H1 (cell line): ENCODE results near the gene SSBP3. TPM values are rescaled to one million over a fixed set of nuclear protein-coding genes. Genes with fewer than 3 reads are reported as not detected.

Experiments
- CTCF ChIA-PET: fragments of 300-600 bp; sonication (Branson Sonifier 250); formaldehyde crosslinking; loops from one replicate; lab custom pipeline; 2021; ENCODE audit not compliant: partially characterized antibody; lab: Charles Lee
- POLR2A ChIA-PET: fragments of 300-600 bp; sonication (Branson Sonifier 250); formaldehyde crosslinking; loops from one replicate; lab custom pipeline; 2021; ENCODE audit warnings: inconsistent platforms; ENCODE audit not compliant: partially characterized antibody; lab: Charles Lee
- DNase-seq, 2 experiments: peaks; one replicate each; pipeline versions ENCODE4 v3.0.0 to v3.0.0-alpha.2; 2010 to 2022; ENCODE audit warnings: low spot score in 2 of 2, low read depth in 1 of 2, mixed read lengths in 1 of 2
- FAIRE-seq: peaks from 2 replicates; lab custom pipeline; 2011; peaks lifted over from hg19 to GRCh38; lab: Jason Lieb, UNC
- H2AFZ ChIP-seq: 2 replicates; pipeline ENCODE4 v1.8.1; 2012; ENCODE audit warnings: low read length, inconsistent platforms
- H2AK5ac ChIP-seq: 2 replicates; pipeline ENCODE4 v1.6.1; 2013; ENCODE audit warnings: low read depth, low read length
- H2BK120ac ChIP-seq: replicated peaks from 2 replicates; pipeline ENCODE3; 2013; ENCODE audit warnings: low read depth, low read length, inconsistent platforms
- H2BK12ac ChIP-seq: 2 replicates; pipeline ENCODE4 v1.6.1; 2013; ENCODE audit warnings: low read depth, low read length
- H2BK15ac ChIP-seq: 2 replicates; pipeline ENCODE4 v1.6.1; 2013; ENCODE audit warnings: low read length
- H2BK20ac ChIP-seq: 2 replicates; pipeline ENCODE4 v1.6.1; 2013; ENCODE audit warnings: low read length
- H2BK5ac ChIP-seq: 2 replicates; pipeline ENCODE4 v1.6.1; 2013; ENCODE audit warnings: low read depth, low read length
- H3K14ac ChIP-seq: 2 replicates; pipeline ENCODE4 v1.6.1; 2013; ENCODE audit warnings: inconsistent platforms; ENCODE audit not compliant: insufficient read length
- H3K18ac ChIP-seq: 2 replicates; pipeline ENCODE4 v1.6.1; 2013; ENCODE audit warnings: low read length; ENCODE audit errors: extremely low read depth
- H3K23ac ChIP-seq: 2 replicates; pipeline ENCODE4 v1.6.1; 2013; ENCODE audit warnings: inconsistent platforms; ENCODE audit not compliant: insufficient read length
- H3K23me2 ChIP-seq: 2 replicates; pipeline ENCODE4 v1.6.1; 2013; ENCODE audit warnings: low read depth, low read length
- H3K27ac ChIP-seq: 2 replicates; pipeline ENCODE4 v1.6.1; 2011; ENCODE audit warnings: low read depth, low read length, inconsistent platforms
- H3K27me3 ChIP-seq, 4 experiments: replicated peaks in 1 of 4; 1 replicate in 1 of 4; 2 replicates in 3 of 4; pipeline versions ENCODE4 v1.6.1 to v1.8.1; 2011 to 2013; ENCODE audit warnings: low read length in 3 of 4, mild to moderate bottlenecking in 3 of 4, inconsistent platforms in 2 of 4, mixed read lengths in 2 of 4, moderate library complexity in 1 of 4; ENCODE audit not compliant: control insufficient read depth in 3 of 4, insufficient read depth in 3 of 4; ENCODE audit errors: extremely low read depth in 1 of 4
- H3K36me3 ChIP-seq, 4 experiments: 2 replicates each; pipeline versions ENCODE4 v1.6.1 to v1.8.1; 2011 to 2013; ENCODE audit warnings: mild to moderate bottlenecking in 4 of 4, low read length in 3 of 4, moderate library complexity in 2 of 4, control low read depth in 1 of 4, inconsistent platforms in 1 of 4; ENCODE audit not compliant: insufficient read depth in 4 of 4, control insufficient read depth in 2 of 4
- H3K4ac ChIP-seq: replicated peaks from 2 replicates; pipeline ENCODE3; 2013; ENCODE audit warnings: low read length, low read depth, mixed read lengths, inconsistent platforms; ENCODE audit not compliant: insufficient read length
- H3K4me1 ChIP-seq, 4 experiments: replicated peaks in 1 of 4; 1 replicate in 1 of 4; 2 replicates in 3 of 4; pipeline versions ENCODE4 v1.6.1 to v1.8.1; 2011 to 2013; ENCODE audit warnings: low read length in 3 of 4, inconsistent platforms in 2 of 4, mixed read lengths in 1 of 4; ENCODE audit not compliant: insufficient read depth in 4 of 4, control insufficient read depth in 3 of 4
- H3K4me2 ChIP-seq, 2 experiments: 2 replicates each; pipeline versions ENCODE4 v1.6.1 to v1.8.1; 2011 to 2013; ENCODE audit warnings: low read depth in 2 of 2, low read length in 2 of 2, control low read depth in 1 of 2, inconsistent platforms in 1 of 2, mild to moderate bottlenecking in 1 of 2; ENCODE audit not compliant: insufficient read depth in 1 of 2
- H3K4me3 ChIP-seq, 4 experiments: fragments of 200-600, 300-600 bp in 1 of 4; sonication (generic), shearing (Covaris generic), sonication (Bioruptor Twin) in 1 of 4; 2 replicates each; pipeline versions ENCODE4 v1.5.1 to v1.8.1; 2011 to 2016; ENCODE audit warnings: low read length in 4 of 4, low read depth in 3 of 4, control low read depth in 2 of 4, inconsistent platforms in 2 of 4, mild to moderate bottlenecking in 2 of 4, mixed read lengths in 1 of 4, moderate library complexity in 1 of 4; ENCODE audit not compliant: insufficient read depth in 2 of 4; ENCODE audit errors: extremely low read depth in 1 of 4
- H3K56ac ChIP-seq: replicated peaks from 2 replicates; pipeline ENCODE3; 2013; ENCODE audit warnings: low read depth, mild to moderate bottlenecking, mixed read lengths, low read length, inconsistent platforms; ENCODE audit not compliant: insufficient read length
- H3K79me1 ChIP-seq: 2 replicates; pipeline ENCODE4 v1.6.1; 2013; ENCODE audit warnings: low read depth, low read length, control low read depth
- H3K79me2 ChIP-seq, 2 experiments: 2 replicates each; pipeline versions ENCODE4 v1.6.1 to v1.8.1; 2012 to 2013; ENCODE audit warnings: low read length in 2 of 2, mild to moderate bottlenecking in 2 of 2, inconsistent platforms in 1 of 2; ENCODE audit not compliant: insufficient read depth in 2 of 2, control insufficient read depth in 1 of 2
- H3K9ac ChIP-seq, 4 experiments: replicated peaks in 1 of 4; 1 replicate in 1 of 4; 2 replicates in 3 of 4; pipeline versions ENCODE4 v1.6.1 to v1.8.1; 2011 to 2013; ENCODE audit warnings: low read depth in 3 of 4, low read length in 3 of 4, control low read depth in 2 of 4, mild to moderate bottlenecking in 2 of 4, moderate library complexity in 2 of 4, inconsistent platforms in 1 of 4; ENCODE audit errors: extremely low read depth in 1 of 4
- H3K9me3 ChIP-seq, 2 experiments: 2 replicates each; pipeline versions ENCODE4 v1.6.1 to v1.8.1; 2012 to 2013; ENCODE audit warnings: mild to moderate bottlenecking in 2 of 2, moderate library complexity in 2 of 2, control low read depth in 1 of 2, inconsistent platforms in 1 of 2, low read depth in 1 of 2, low read length in 1 of 2, mixed read lengths in 1 of 2; ENCODE audit not compliant: insufficient read depth in 2 of 2
- H4K20me1 ChIP-seq, 2 experiments: replicated peaks in 1 of 2; 2 replicates each; pipeline versions ENCODE3 to v1.8.1; 2011 to 2013; ENCODE audit warnings: inconsistent platforms in 2 of 2, low read length in 2 of 2, mild to moderate bottlenecking in 1 of 2; ENCODE audit not compliant: insufficient read depth in 2 of 2, control insufficient read depth in 1 of 2
- H4K5ac ChIP-seq: 2 replicates; pipeline ENCODE4 v1.6.1; 2013; ENCODE audit warnings: low read length, low read depth, mixed read lengths, inconsistent platforms; ENCODE audit not compliant: insufficient read length
- H4K8ac ChIP-seq: 2 replicates; pipeline ENCODE4 v1.8.0; 2013; ENCODE audit warnings: mild to moderate bottlenecking, moderate library complexity, low read length, inconsistent platforms; ENCODE audit not compliant: insufficient read depth; ENCODE audit errors: extremely low read depth
- H4K91ac ChIP-seq: replicated peaks from 2 replicates; pipeline ENCODE3; 2013; ENCODE audit warnings: low read length, mixed read lengths, inconsistent platforms; ENCODE audit not compliant: insufficient read length
- BCL11A ChIP-seq, 2 experiments: IDR thresholded peaks; one replicate each; pipeline ENCODE4 v1.6.1; 2011; ENCODE audit warnings: low read depth in 2 of 2, low read length in 2 of 2, mild to moderate bottlenecking in 2 of 2
- CBX8 ChIP-seq: fragments of 300-800, 300-1000 bp; sonication (generic); IDR thresholded peaks from 2 replicates; pipeline ENCODE4 v1.7.1; 2016; ENCODE audit warnings: low read depth, low read length, borderline replicate concordance
- EZH2 ChIP-seq: fragments of 200-600 bp; sonication (generic); IDR thresholded peaks from 2 replicates; pipeline ENCODE4 v1.7.1; 2012; ENCODE audit warnings: low read depth, mild to moderate bottlenecking, moderate library complexity, low read length, inconsistent platforms; ENCODE audit not compliant: severe bottlenecking
- HDAC2 ChIP-seq, 2 experiments: fragments of 300-600 bp in 1 of 2; sonication (generic) in 1 of 2; IDR thresholded peaks; 2 replicates each; pipeline ENCODE4 v1.6.1; 2011 to 2012; ENCODE audit warnings: low read depth in 2 of 2, low read length in 2 of 2, mild to moderate bottlenecking in 2 of 2, moderate library complexity in 2 of 2, borderline replicate concordance in 1 of 2, inconsistent platforms in 1 of 2
- KDM1A ChIP-seq: fragments of 200-600, 300-600 bp; sonication (generic); IDR thresholded peaks from 2 replicates; pipeline ENCODE4 v1.7.1; 2016; ENCODE audit warnings: mild to moderate bottlenecking, low read length, borderline replicate concordance
- NRF1 ChIP-seq: IDR thresholded peaks from 2 replicates; pipeline ENCODE4 v1.6.1; 2011; ENCODE audit warnings: mild to moderate bottlenecking, low read depth, low read length, improper control_type of control experiment
- POLR2AphosphoS5 ChIP-seq: IDR thresholded peaks from 2 replicates; pipeline ENCODE4 v1.6.1; 2011; ENCODE audit warnings: low read depth, low read length
- RFX5 ChIP-seq: IDR thresholded peaks from 2 replicates; pipeline ENCODE4 v1.6.1; 2011; ENCODE audit warnings: low read depth, low read length, improper control_type of control experiment, borderline replicate concordance
- SP2 ChIP-seq: IDR thresholded peaks from 2 replicates; pipeline ENCODE4 v1.6.1; 2012; ENCODE audit warnings: mild to moderate bottlenecking, low read length, inconsistent platforms
- TAF7 ChIP-seq: optimal IDR thresholded peaks from 2 replicates; pipeline ENCODE3; 2011; ENCODE audit warnings: low read depth, mild to moderate bottlenecking, inconsistent platforms, low read length, moderate library complexity, borderline replicate concordance
- USF2 ChIP-seq: IDR thresholded peaks from 2 replicates; pipeline ENCODE4 v1.6.1; 2011; ENCODE audit warnings: low read length, improper control_type of control experiment
- ZNF274 ChIP-seq: IDR thresholded peaks from 2 replicates; pipeline ENCODE4 v1.7.0; 2012; ENCODE audit warnings: low read length, borderline replicate concordance; ENCODE audit errors: extremely low read depth
- WGBS, 2 experiments: shearing (Covaris generic) in 1 of 2; methylation state at CpG; one replicate each; pipeline versions ENCODE4 v1.1.6 to v1.1.7; 2013 to 2015; ENCODE audit warnings: low lambda C conversion rate in 2 of 2, mixed read lengths in 2 of 2, inconsistent platforms in 1 of 2, low coverage in 1 of 2, missing lambda C conversion rate in 1 of 2; ENCODE audit not compliant: insufficient replicate concordance in 2 of 2, insufficient coverage in 1 of 2, insufficient read length in 1 of 2; ENCODE audit errors: extremely low coverage in 1 of 2, missing lambda C conversion rate in 1 of 2; 5-methylcytosine and 5-hydroxymethylcytosine counted together
- polyA plus RNA-seq, 7 experiments: library from polyadenylated mRNA; depleted of rRNA in 3 of 7; stranded (reverse) in 5 of 7; unstranded in 2 of 7; fragments of >200 nt in 5 of 7; fragments of 200-250 nt in 2 of 7; gene quantifications; 1 replicate in 5 of 7; 2 replicates in 1 of 7; 4 replicates in 1 of 7; pipeline versions ENCODE4 v1.2.1 to v1.2.3, GENCODE V29; 2011 to 2013; ENCODE audit warnings: missing spikeins in 2 of 7, mixed read lengths in 2 of 7
- total RNA-seq: library from RNA; stranded (reverse); fragmentation: NEBNext Ultra II Directional; extraction: Animal tissue kit (Norgen Biotek cat#: 25700); gene quantifications from 2 replicates; pipeline ENCODE4 v1.2.1, GENCODE V29; 2021

Gene SSBP3
- total and polyA plus RNA-seq, 2 of the 8 experiments (the other 6 are each of a cell fraction or from before 2014, with no cell fraction given), result 99.7 to 133 TPM

- no peak overlapping the region for H4K8ac ChIP-seq
- no peak overlapping the region for H3K23ac ChIP-seq
- no peak overlapping the region for H3K27ac ChIP-seq
- H3K56ac ChIP-seq, result no peak overlapping the region
- ChIA-PET POLR2A (no interaction called here), CTCF (no interaction called here)
- no peak overlapping the region for H3K4ac ChIP-seq
- H3K14ac ChIP-seq, result no peak overlapping the region
- no peaks in the 10 kb centered on the region for H3K9me3 ChIP-seq
- peaks cover 6 to 94% of the 10 kb centered on the region in 2 experiments for H3K79me2 ChIP-seq
- no peak overlapping the region for H4K91ac ChIP-seq
- H3K36me3 ChIP-seq, result no peaks in the 10 kb centered on the region; a peak in 1 of 8 replicates
- no peak overlapping the region for H3K18ac ChIP-seq
- no peak overlapping the region for H3K4me2 ChIP-seq
- no peak overlapping the region; the same call in 1 of the 2 replicates for H2AK5ac ChIP-seq
- 94% methylated on average over 6 of the region's 6 CpGs; no CpG with 5 or more reads in 1 of the 2 experiments for WGBS, 2 experiments
- no peak overlapping the region for H2BK5ac ChIP-seq
- no peak overlapping the region for H2BK120ac ChIP-seq
- peaks cover 18 to 40% (median 31%) of the 10 kb centered on the region in 4 experiments for H3K4me1 ChIP-seq
- H3K27me3 ChIP-seq, result no peaks in the 10 kb centered on the region
- no peak overlapping the region for H2AFZ ChIP-seq
- H4K20me1 ChIP-seq, result peaks cover 15 to 31% of the 10 kb centered on the region in 2 experiments
- FAIRE-seq, result no peak
- H4K5ac ChIP-seq, result no peak overlapping the region
- no peak for DNase-seq
- H3K4me3 ChIP-seq, result no peak overlapping the region
- H3K9ac ChIP-seq, result no peak overlapping the region
- H2BK12ac ChIP-seq, result no peak overlapping the region
- H3K79me1 ChIP-seq, result peaks cover 29% of the 10 kb centered on the region
- no peak overlapping the region for H2BK20ac ChIP-seq
- no peaks in the 10 kb centered on the region for H3K23me2 ChIP-seq
- H2BK15ac ChIP-seq, result no peak overlapping the region
- TF ChIP-seq POLR2AphosphoS5 (no peak), TAF7 (no peak), USF2 (no peak), CBX8 (no peak), HDAC2 (IDR thresholded peaks at IDR 0.05; ENCODE audit: borderline replicate concordance in 1 of 2, low read depth in 2 of 2, low read length in 2 of 2) (no peak), ZNF274 (no peak), BCL11A (IDR thresholded peaks at IDR 0.05; ENCODE audit: low read depth in 2 of 2, low read length in 2 of 2) (no peak), SP2 (no peak), EZH2 (no peak), KDM1A (no peak), NRF1 (no peak), RFX5 (no peak)
Observed at GRCh38 chr1:54347261-54347954, 58.8 kb downstream of the SSBP3 start.
